ENCODE data around the gene SALL4. TPM values are rescaled to one million over a fixed set of nuclear protein-coding genes. Genes with fewer than 3 reads are reported as not detected.
"Not testable (repeated sequence)": the region's sequence is repeated elsewhere in the genome, so short reads cannot be mapped to it uniquely, and the experiment has no call there.

SALL4 gene
- total and polyA plus RNA-seq, 4 donors, result 0.16 to 3.6 (median 1.4) TPM

- Histone ChIP-seq H3K27ac (ENCODE audit: low read depth in 1 of 2, low read length in 2 of 2) (no peak overlapping the region), H3K4me3 (ENCODE audit: low read depth in 1 of 3, low read length in 3 of 3) (no peak overlapping the region), H3K9ac (ENCODE audit: low read depth in 1 of 2, low read length in 2 of 2) (no peak overlapping the region), H3K27me3 (ENCODE audit: control insufficient read depth in 4 of 4, insufficient read depth in 4 of 4, low read length in 3 of 4) (no peaks in the 10 kb centered on the region), H3K36me3 (ENCODE audit: control insufficient read depth in 4 of 4, insufficient read depth in 3 of 4, low read depth in 1 of 4, low read length in 3 of 4) (no peaks in the 10 kb centered on the region), H3K4me1 (ENCODE audit: control insufficient read depth in 4 of 4, insufficient read depth in 4 of 4, low read length in 3 of 4) (peaks cover 2 to 20% (median 6%) of the 10 kb centered on the region in 4 donors), H3K9me3 (ENCODE audit: control insufficient read depth in 4 of 4, low read length in 3 of 4) (no peaks in the 10 kb centered on the region)
- WGBS, result 93% methylated on average over 4 of the region's 4 CpGs
- DNase-seq (ENCODE audit: low spot score), result no peak
- TF ChIP-seq RAD21 (IDR thresholded peaks at IDR 0.05), result no peak
- TF ChIP-seq, protein P1, sequence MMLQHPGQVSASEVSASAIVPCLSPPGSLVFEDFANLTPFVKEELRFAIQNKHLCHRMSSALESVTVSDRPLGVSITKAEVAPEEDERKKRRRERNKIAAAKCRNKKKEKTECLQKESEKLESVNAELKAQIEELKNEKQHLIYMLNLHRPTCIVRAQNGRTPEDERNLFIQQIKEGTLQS (IDR thresholded peaks at IDR 0.05), result no peak
- TF ChIP-seq, protein P2, sequence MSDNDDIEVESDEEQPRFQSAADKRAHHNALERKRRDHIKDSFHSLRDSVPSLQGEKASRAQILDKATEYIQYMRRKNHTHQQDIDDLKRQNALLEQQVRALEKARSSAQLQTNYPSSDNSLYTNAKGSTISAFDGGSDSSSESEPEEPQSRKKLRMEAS (IDR thresholded peaks at IDR 0.05), result no peak
- no peak for TF ChIP-seq SP1 (IDR thresholded peaks at IDR 0.05)
- no peak for TF ChIP-seq HNF4G (IDR thresholded peaks at IDR 0.05)
- no peak for TF ChIP-seq FOXA1 (IDR thresholded peaks at IDR 0.05)
- TF ChIP-seq, protein P3, sequence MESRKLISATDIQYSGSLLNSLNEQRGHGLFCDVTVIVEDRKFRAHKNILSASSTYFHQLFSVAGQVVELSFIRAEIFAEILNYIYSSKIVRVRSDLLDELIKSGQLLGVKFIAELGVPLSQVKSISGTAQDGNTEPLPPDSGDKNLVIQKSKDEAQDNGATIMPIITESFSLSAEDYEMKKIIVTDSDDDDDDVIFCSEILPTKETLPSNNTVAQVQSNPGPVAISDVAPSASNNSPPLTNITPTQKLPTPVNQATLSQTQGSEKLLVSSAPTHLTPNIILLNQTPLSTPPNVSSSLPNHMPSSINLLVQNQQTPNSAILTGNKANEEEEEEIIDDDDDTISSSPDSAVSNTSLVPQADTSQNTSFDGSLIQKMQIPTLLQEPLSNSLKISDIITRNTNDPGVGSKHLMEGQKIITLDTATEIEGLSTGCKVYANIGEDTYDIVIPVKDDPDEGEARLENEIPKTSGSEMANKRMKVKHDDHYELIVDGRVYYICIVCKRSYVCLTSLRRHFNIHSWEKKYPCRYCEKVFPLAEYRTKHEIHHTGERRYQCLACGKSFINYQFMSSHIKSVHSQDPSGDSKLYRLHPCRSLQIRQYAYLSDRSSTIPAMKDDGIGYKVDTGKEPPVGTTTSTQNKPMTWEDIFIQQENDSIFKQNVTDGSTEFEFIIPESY (IDR thresholded peaks at IDR 0.05), result no peak
- TF ChIP-seq GABPA (IDR thresholded peaks at IDR 0.05 in 1 of 2, conservative IDR thresholded peaks at IDR 0.05 in 1 of 2), result no peak
These were observed 62.5 kb downstream of the SALL4 start for GRCh38 chr20:51739722-51740249.

GRCh38 chr20:51738877-51739447, 63.4 kb downstream of the SALL4 start:
- DNase-seq (ENCODE audit: low spot score), result no peak
- Histone ChIP-seq H3K9me3 (ENCODE audit: control insufficient read depth in 4 of 4, low read length in 3 of 4) (no peaks in the 10 kb centered on the region), H3K27ac (ENCODE audit: low read depth in 1 of 2, low read length in 2 of 2) (no peak overlapping the region), H3K27me3 (ENCODE audit: control insufficient read depth in 4 of 4, insufficient read depth in 4 of 4, low read length in 3 of 4) (no peaks in the 10 kb centered on the region), H3K36me3 (ENCODE audit: control insufficient read depth in 4 of 4, insufficient read depth in 3 of 4, low read depth in 1 of 4, low read length in 3 of 4) (no peaks in the 10 kb centered on the region), H3K9ac (ENCODE audit: low read depth in 1 of 2, low read length in 2 of 2) (no peak overlapping the region), H3K4me1 (ENCODE audit: control insufficient read depth in 4 of 4, insufficient read depth in 4 of 4, low read length in 3 of 4) (peaks cover 2 to 12% (median 4%) of the 10 kb centered on the region in 4 donors), H3K4me3 (ENCODE audit: low read depth in 1 of 3, low read length in 3 of 3) (no peak overlapping the region)
- no peak for TF ChIP-seq TAF1 (conservative IDR thresholded peaks at IDR 0.05)
- no peak for TF ChIP-seq FOXA2 (IDR thresholded peaks at IDR 0.05)
- TF ChIP-seq FOXA1 (IDR thresholded peaks at IDR 0.05), result no peak
- no peak for TF ChIP-seq GABPA (IDR thresholded peaks at IDR 0.05 in 1 of 2, conservative IDR thresholded peaks at IDR 0.05 in 1 of 2)
- WGBS, result 94% methylated on average over 12 of the region's 12 CpGs

- not testable (repeated sequence) for H3K9ac ChIP-seq (ENCODE audit: low read depth in 1 of 2, low read length in 2 of 2); DNase-seq (ENCODE audit: low spot score); H3K36me3 ChIP-seq (ENCODE audit: control insufficient read depth in 4 of 4, insufficient read depth in 3 of 4, low read depth in 1 of 4, low read length in 3 of 4); H3K27me3 ChIP-seq (ENCODE audit: control insufficient read depth in 4 of 4, insufficient read depth in 4 of 4, low read length in 3 of 4); H3K4me3 ChIP-seq (ENCODE audit: low read depth in 1 of 3, low read length in 3 of 3); H3K27ac ChIP-seq (ENCODE audit: low read depth in 1 of 2, low read length in 2 of 2); H3K9me3 ChIP-seq (ENCODE audit: control insufficient read depth in 4 of 4, low read length in 3 of 4)
- H3K4me1 ChIP-seq (ENCODE audit: control insufficient read depth in 4 of 4, insufficient read depth in 4 of 4, low read length in 3 of 4), result peaks cover 2 to 11% (median 4%) of the 10 kb centered on the region in 4 donors
- WGBS, result 93% methylated on average over 15 of the region's 15 CpGs
These were observed 64.1 kb downstream of the SALL4 start for GRCh38 chr20:51738261-51738660.

- 74% methylated on average over 5 of the region's 5 CpGs for WGBS
- Histone ChIP-seq H3K9me3 (ENCODE audit: control insufficient read depth in 4 of 4, low read length in 3 of 4) (no peaks in the 10 kb centered on the region), H3K27ac (ENCODE audit: low read depth in 1 of 2, low read length in 2 of 2) (no peak overlapping the region), H3K27me3 (ENCODE audit: control insufficient read depth in 4 of 4, insufficient read depth in 4 of 4, low read length in 3 of 4) (no peaks in the 10 kb centered on the region), H3K36me3 (ENCODE audit: control insufficient read depth in 4 of 4, insufficient read depth in 3 of 4, low read depth in 1 of 4, low read length in 3 of 4) (no peaks in the 10 kb centered on the region), H3K4me3 (ENCODE audit: low read depth in 1 of 3, low read length in 3 of 3) (no peak overlapping the region), H3K4me1 (ENCODE audit: control insufficient read depth in 4 of 4, insufficient read depth in 4 of 4, low read length in 3 of 4) (peaks cover 0 to 3% (median 0%) of the 10 kb centered on the region in 4 donors), H3K9ac (ENCODE audit: low read depth in 1 of 2, low read length in 2 of 2) (no peak overlapping the region)
- DNase-seq (ENCODE audit: low spot score), result no peak
- TF ChIP-seq NR2F2 (IDR thresholded peaks at IDR 0.05) (no peak), FOXA2 (IDR thresholded peaks at IDR 0.05) (no peak), RAD21 (IDR thresholded peaks at IDR 0.05) (no peak), SP1 (IDR thresholded peaks at IDR 0.05) (no peak), RXRA (IDR thresholded peaks at IDR 0.05) (no peak), GABPA (IDR thresholded peaks at IDR 0.05 in 1 of 2, conservative IDR thresholded peaks at IDR 0.05 in 1 of 2) (no peak)
- TF ChIP-seq, protein P4, sequence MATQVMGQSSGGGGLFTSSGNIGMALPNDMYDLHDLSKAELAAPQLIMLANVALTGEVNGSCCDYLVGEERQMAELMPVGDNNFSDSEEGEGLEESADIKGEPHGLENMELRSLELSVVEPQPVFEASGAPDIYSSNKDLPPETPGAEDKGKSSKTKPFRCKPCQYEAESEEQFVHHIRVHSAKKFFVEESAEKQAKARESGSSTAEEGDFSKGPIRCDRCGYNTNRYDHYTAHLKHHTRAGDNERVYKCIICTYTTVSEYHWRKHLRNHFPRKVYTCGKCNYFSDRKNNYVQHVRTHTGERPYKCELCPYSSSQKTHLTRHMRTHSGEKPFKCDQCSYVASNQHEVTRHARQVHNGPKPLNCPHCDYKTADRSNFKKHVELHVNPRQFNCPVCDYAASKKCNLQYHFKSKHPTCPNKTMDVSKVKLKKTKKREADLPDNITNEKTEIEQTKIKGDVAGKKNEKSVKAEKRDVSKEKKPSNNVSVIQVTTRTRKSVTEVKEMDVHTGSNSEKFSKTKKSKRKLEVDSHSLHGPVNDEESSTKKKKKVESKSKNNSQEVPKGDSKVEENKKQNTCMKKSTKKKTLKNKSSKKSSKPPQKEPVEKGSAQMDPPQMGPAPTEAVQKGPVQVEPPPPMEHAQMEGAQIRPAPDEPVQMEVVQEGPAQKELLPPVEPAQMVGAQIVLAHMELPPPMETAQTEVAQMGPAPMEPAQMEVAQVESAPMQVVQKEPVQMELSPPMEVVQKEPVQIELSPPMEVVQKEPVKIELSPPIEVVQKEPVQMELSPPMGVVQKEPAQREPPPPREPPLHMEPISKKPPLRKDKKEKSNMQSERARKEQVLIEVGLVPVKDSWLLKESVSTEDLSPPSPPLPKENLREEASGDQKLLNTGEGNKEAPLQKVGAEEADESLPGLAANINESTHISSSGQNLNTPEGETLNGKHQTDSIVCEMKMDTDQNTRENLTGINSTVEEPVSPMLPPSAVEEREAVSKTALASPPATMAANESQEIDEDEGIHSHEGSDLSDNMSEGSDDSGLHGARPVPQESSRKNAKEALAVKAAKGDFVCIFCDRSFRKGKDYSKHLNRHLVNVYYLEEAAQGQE (IDR thresholded peaks at IDR 0.05), result no peak
- TF ChIP-seq, protein P5, sequence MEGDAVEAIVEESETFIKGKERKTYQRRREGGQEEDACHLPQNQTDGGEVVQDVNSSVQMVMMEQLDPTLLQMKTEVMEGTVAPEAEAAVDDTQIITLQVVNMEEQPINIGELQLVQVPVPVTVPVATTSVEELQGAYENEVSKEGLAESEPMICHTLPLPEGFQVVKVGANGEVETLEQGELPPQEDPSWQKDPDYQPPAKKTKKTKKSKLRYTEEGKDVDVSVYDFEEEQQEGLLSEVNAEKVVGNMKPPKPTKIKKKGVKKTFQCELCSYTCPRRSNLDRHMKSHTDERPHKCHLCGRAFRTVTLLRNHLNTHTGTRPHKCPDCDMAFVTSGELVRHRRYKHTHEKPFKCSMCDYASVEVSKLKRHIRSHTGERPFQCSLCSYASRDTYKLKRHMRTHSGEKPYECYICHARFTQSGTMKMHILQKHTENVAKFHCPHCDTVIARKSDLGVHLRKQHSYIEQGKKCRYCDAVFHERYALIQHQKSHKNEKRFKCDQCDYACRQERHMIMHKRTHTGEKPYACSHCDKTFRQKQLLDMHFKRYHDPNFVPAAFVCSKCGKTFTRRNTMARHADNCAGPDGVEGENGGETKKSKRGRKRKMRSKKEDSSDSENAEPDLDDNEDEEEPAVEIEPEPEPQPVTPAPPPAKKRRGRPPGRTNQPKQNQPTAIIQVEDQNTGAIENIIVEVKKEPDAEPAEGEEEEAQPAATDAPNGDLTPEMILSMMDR (IDR thresholded peaks at IDR 0.05; ENCODE audit: low read depth, low read length, missing input control), result no peak
These were observed 65.4 kb downstream of the SALL4 start for GRCh38 chr20:51736947-51737346.
